ENCODE measurements around the gene PHLDA1.
A peak's percentile ranks its signal among the peaks of the same experiment; 100 is the strongest.

Gene PHLDA1

DNA sequence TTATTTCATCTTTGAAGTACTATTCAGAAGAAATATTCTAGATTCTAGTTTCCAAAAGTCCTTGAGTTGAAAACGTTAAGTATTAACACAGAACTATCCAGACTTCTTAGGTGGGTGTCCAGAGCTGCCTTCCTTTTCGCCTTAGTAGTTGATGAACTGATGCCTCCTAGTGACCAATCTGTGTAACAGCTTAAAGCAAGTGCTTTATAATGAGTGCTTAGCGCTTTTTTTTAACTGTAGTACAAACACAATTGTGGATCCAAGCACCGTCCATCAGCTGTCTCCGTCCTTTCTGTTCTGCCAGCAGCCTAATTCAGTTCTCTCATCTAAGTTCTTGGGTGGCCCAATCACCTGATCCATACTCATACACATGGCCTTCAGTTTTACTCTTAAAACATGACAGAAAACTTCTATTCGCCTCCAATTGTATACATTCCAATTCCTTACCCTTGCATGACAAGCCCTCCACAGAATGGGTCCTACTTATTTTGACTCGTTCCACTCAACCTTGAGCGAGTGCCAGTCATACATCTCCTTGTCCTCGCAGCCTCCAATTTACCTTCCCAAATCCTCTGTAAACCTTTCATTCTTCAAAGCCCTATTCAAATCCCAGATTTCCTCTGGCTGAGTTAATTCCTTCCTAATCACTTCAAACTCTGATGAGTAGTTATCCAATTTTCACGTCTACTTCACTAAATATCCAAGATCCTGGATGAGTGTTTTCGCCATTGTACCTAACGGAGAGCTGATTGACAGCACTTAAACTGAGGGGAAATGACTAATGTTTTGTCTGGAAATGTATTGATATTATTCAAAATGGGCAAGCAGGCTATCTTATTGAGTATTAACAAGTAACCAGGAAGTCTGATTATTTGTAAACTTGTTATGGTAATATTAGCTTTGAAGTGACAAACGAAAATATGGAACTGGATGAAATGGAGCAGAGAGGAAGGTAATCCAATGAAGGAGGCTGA, 5.8 kb upstream of the PHLDA1 start:
- DNase-seq, result peak in 3 of 5 experiments; percentile 17 to 79 (median 51)

- DNase-seq, result no peak
Observed at GRCh38 chr12:76035045-76035444, 3.5 kb upstream of the PHLDA1 start.

DNA sequence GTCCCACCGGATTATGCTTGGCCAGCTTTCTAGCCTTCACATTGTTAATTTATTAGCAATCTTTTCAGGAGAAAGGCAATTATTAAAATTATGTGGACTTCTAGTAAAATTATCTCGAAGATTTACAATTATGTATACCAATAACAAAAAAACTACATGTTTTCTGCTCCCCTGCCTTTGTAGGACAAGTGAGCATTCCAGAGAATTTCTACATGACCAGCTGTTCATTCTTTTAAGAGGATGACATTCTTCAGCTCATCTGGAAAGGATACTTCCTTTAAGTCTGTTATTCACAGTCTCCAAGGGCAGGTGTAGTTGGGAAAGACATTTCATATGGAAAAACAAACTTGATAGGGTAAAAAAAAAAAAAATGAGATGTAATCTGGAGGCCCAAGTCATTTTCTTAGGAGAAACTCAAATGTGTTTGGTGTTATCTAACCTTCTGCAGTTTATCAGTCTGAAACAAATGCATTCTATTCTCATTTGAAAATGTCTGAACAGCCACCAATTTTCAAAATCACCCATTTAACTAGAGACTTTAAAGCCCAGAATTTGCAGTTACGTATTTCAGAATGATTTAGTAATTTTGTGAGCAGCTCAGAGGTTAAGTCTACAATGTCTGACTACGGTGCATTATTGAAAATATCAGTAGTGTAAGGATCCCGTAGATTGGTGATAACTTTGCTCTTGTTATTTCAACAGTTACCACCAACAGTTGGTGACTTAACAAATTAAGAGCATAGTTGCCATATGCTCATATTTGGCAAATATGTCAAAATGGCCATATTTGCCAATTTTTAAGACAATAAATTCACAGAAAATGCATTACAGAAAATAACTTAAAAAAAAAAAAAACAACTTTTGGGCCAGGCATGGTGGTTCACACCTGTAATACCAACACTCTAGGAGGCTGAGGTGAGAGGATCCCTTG, 1.8 kb upstream of the PHLDA1 start:
- DNase-seq, result no peak

- peak in 2 of 5 experiments; percentile 34 to 51 for DNase-seq
Observed at GRCh38 chr12:76032043-76032981, 736 bp upstream of the PHLDA1 start.

DNA sequence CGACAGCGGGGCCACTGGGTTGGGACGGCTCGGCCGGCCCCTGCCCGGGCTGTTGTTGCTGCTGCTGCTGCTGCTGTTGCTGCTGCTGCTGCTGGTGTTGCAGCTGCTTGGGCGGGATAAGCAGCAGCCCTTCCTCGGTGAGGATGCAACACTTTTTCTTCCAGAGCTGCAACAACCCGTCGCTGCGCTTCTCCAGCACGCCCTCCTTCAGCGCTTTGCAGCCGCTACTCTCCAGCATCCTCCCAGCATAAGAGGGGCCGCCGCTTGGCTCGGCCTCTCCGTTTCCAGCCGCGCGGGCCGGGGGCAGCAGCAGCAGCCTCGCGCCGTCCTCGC, 529 bp downstream of the PHLDA1 start:
- no peak for DNase-seq

DNA sequence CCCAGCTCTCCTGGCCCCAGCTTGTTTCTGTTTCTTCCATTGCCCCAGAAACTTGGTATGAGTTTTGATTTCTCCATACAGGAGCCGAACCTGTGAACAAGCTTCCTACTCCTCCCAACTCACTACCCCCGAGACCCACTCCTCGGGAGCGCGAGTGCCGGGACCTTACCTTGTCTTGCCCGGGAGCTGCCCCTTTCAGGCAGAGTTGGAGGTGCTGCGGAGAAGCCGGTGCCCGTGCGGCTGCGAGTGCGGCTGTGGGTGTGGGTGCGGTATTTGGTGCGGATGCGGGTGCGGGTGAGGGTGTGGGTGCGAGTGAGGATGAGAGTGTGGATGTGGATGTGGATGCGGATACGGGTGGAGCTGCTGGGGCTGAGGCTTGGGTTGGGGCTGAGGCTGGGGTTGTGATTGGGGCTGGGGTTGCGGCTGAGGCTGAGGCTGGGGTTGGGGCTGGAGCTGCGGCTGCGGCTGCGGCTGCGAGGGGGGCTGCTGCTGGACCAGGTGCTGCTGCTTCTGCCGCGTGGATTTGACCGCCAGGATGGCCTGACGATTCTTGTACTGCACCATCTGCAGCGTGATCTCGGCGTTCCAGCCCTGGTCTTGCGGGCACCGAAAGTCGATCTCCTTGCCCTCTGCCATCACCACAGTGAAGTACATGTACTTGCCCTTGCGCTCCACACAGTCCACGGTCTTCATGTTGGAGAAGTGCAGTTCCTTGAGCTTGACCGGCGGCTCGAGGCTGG, 1.1 kb downstream of the PHLDA1 start:
- peak; percentile 14 to 89 (median 41) for DNase-seq

DNA sequence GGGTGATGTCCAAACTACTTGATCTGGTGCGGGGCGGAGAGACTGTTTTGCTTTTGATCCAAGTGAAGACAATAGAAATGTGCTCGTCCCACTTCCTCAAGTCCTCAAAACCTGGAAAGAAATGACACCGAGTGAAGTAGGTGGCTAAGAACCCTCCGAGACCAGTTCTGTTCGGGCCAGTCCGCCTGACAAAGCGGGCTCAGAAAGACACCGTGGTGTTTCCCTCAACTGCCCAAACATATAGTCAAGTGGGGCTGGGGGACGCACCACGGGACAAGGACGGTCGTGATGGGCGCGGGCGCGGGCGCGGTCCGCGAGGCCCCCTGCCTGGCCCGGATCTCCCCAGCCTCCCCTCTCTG, 1.6 kb downstream of the PHLDA1 start:
- peak in 2 of 5 experiments; percentile 2 to 6 for DNase-seq

- peak in 1 of 5 experiments; percentile 2 for DNase-seq
Observed at GRCh38 chr12:76028571-76029277, 2.9 kb downstream of the PHLDA1 start.

- DNase-seq, result no peak
Observed at GRCh38 chr12:76026643-76027063, 4.9 kb downstream of the PHLDA1 start.

DNA sequence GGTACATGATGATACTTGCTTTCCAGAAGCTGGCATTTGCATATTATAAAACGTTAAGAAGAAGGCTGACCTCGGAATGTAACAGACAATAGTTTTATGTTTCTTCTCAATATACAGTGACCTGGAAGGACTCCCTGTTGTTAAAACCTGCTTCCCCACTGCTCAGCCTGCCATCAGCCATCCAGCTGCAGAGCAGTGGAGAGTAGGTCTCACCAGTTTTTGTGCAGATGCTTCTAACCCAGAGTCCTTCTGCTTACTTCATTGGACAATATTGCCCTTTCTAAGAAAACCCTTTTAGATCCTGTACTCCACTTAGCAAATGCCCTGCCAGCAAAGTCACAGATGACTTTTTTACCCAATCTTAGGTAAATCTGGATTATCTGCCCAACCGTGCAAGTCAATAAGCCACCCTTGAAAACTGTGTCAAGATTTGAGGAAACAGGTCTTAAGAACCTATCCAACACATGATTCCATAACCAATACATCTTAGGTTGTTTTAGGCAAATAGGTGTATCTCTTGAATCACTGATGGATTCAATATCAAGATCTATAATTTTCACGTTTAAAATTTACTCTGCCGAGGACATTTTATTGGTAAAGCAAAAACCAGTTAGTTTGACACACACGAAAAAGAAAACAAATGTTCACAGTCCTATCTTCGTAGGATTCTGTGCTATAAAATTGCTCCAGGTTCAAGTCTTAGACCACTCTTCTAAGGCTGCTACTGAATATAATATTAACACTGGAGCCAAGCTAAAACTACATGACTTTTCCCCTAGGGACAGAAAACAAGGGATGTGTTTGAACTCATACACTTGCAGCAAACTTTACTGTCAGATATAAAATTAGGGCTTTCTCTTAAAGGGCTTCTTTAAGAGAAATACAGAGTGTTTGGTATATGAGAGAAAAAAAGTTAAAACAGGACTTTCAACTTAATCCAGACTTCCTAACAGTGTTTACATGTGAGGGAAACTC, 5.7 kb downstream of the PHLDA1 start:
- DNase-seq, result no peak

DNA sequence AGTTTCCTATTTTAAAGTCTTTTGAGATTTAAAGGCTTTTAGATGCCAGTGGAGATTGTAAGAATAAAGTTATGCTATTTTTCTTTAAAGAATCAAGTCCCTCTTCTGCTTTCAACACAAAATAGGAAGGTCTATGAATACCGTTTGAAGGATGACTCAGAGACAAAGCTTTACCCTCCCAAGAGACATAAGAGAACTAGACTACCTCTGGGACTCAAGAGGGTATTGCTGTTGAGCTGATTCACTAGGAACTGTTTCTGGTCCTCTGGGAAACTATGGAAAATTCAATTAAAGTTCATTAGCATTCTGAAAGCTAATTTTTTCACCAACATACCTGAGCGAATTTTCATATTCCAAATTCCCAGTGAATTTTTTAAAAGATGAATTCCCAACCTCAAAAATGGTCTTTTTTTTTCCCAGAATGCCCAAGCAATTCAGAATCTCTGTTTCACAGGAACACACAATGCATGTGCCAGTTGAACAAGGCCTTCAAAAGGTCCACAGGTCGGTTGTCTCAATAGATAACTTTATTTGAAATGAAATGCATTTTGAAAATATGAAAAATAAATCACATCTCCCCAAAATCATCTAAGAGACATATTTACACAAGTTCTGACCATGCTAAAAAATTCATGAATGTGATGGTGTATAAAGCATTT, 6.5 kb downstream of the PHLDA1 start:
- DNase-seq, result no peak

- no peak for DNase-seq
Observed at GRCh38 chr12:76024102-76024781, 7.3 kb downstream of the PHLDA1 start.

DNA sequence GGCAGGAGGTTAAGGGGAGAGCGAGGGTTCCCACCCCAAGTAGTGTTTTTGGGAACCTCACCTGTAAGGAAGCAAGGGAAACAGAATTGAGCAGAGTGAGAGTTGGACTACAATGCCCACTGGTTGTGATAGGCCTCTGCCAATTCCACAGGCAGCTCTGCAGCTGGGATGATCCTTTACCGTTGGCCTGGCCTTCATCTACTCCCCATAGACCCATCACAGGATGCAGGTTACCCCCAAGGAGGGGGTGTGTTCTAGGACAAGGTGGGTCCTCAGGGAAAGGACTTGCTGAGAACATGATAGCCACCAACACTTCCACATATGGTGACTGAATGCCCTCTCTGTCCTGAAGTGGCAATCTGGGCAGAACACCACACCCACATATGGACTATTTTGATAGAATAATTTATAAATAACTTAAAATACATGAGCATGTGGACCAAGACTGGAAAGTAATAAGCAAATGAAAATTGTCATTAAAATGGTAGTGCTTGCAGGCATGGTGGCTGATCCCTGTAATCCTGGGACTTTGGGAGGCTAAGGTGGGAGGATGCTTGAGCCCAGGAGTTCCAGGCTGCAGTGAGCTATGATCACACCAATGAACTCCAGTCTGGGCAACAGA, 8.4 kb downstream of the PHLDA1 start:
- no peak for DNase-seq

DNA sequence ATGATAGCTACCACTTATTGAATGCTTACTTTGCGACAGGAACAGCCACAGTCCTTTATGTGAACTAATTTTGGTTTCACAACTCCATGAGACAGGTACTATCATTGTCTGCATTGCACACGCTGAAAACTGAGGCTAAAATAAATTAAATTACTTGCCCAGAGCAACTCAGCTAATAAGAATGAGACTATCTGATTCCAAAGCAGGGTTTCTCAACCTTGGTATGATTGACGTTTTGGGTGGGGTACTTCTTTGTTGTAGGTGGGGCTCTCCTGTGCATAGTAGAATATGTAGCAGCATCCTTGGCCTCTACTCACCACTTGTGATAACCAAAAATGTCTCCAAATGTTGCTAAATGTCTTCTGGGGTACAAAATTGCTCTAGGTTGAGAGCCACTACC, 9.1 kb downstream of the PHLDA1 start:
- DNase-seq, result no peak

GRCh38 chr12:76020731-76021672, 10.6 kb downstream of the PHLDA1 start:
- peak in 4 of 5 experiments; percentile 27 to 96 (median 62) for DNase-seq

GRCh38 chr12:76020281-76020680, 11.3 kb downstream of the PHLDA1 start:
- DNase-seq, result peak in 4 of 5 experiments; percentile 37 to 99 (median 72)

GRCh38 chr12:76018672-76019071, 12.9 kb downstream of the PHLDA1 start:
- no peak for DNase-seq

Data from T-helper 2 cell (primary cell).